GM21381 (cell line): ENCODE measurements around the gene USP46.
A peak's percentile ranks its signal among the peaks of the same experiment; 100 is the strongest.

Source experiments
- ATAC-seq: cut with Tn5 transposase; IDR thresholded peaks from one replicate; pipeline ENCODE4 v1.9.1; 2021; ENCODE audit warnings: mild to moderate bottlenecking, moderate library complexity; ENCODE audit not compliant: unreplicated experiment

Gene USP46

GRCh38 chr4:52657618-52658501, 1.2 kb downstream of the USP46 start:
- ATAC-seq, result no peak

GRCh38 chr4:52657292-52657617, 1.8 kb downstream of the USP46 start:
- ATAC-seq, result no peak

DNA sequence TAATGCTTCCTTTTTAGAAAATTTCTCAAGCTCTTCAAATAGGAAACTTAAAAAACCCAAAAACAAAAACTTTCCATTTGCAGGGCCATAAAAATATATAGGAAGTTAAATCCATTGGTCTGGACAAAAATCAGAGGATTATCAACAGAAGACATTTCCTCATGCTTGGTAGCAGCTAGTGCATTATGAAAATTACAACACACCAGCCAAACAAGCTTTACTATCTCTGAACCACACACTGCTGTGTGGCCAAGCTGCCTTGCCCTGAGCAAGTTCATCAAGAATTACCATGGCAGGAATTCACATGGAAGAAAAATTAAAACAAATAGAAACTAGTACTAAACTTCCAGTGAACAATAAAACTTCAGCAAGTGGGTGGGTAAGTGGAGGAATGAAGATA, 3.6 kb downstream of the USP46 start:
- no peak for ATAC-seq

- no peak for ATAC-seq
Measured at GRCh38 chr4:52651996-52652672, 7.0 kb downstream of the USP46 start.

DNA sequence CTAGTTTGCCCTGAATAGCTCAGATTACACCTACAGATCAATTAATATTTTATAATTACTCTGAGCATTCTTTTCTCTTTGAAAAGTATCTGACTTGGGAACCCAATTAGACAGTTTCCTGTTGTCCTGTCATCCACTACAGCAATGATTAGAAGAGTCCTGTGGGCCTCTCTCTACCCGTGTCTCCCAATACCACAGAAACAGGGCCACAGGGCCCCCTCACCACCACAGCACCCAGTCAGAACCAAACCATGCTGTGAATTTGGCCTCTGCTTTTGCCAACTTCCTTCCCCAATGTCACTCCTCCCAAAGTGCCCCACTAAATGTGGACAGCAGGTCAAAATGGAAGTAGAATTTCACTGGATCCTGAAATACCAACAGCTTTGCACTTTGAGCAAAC, 10.3 kb downstream of the USP46 start:
- no peak for ATAC-seq

GRCh38 chr4:52646741-52647140, 12.4 kb downstream of the USP46 start:
- ATAC-seq, result no peak

- ATAC-seq, result no peak
Measured at GRCh38 chr4:52646096-52646495, 13.0 kb downstream of the USP46 start.

DNA sequence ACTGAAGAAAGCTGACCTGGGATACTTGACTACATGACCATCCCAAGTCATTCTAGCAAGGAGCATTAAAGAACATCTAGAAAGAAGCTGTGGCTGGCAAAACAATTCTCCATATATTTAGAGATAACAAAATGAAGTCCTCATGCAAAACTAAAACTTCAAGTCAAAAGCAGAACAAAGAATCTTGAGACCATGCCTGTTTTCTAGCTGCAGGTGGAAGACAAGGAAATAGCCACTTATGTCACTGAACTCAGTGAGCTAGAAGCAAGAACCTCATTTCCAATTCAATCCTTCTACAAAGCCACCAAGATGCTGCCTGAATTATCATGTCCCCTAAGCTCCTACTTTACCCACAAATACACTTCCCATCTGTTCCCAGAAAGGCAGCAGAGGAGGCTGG, 13.8 kb downstream of the USP46 start:
- ATAC-seq, result no peak

GRCh38 chr4:52643785-52644244, 15.3 kb downstream of the USP46 start:
- ATAC-seq, result peak; percentile 32

GRCh38 chr4:52643190-52643589, 15.9 kb downstream of the USP46 start:
- ATAC-seq, result no peak

- ATAC-seq, result peak; percentile 81
Measured at GRCh38 chr4:52641854-52642563, 17.1 kb downstream of the USP46 start.

- ATAC-seq, result no peak
Measured at GRCh38 chr4:52640808-52641565, 18.1 kb downstream of the USP46 start.

GRCh38 chr4:52638717-52639116, 20.4 kb downstream of the USP46 start:
- ATAC-seq, result peak; percentile 57

GRCh38 chr4:52637116-52637515, 22.0 kb downstream of the USP46 start:
- ATAC-seq, result no peak

DNA sequence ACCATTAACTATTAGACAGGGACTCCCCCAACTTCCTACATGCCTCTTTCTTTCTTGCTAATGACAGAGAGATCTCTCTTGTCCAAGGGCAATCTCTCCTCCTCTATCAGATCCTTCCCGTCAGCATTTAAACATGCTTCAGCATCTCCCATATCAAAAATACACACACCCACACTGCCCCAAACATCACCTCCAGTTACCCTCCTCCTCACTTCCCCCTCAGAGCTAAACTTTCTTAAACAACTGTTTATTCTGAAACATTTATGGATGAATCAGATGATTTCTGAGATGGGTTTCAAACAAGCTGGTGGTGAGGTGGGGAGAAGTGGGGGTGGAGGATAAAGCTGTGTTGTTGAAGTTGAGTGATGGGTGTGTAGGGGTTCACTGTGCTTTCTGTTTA, 23.5 kb downstream of the USP46 start:
- ATAC-seq, result no peak

DNA sequence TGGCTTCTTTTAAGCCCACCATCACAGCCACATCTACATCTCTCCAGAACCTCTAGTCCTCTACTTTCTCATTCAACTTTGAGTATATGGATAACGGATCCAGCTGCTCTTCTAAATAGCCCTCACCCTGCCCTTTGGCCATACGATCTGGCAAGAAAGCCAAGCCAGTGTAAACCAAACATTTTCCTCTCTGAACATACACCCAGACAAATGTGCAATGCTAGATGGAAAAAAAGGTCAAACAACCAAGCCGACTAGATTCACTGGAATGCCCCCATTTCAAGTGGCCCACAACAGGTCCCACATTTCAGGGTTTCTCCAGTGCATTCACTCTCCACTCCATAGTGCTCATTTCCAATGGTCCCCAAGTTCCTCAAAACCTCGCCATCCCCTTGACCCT, 24.0 kb downstream of the USP46 start:
- no peak for ATAC-seq

GRCh38 chr4:52633846-52634245, 25.3 kb downstream of the USP46 start:
- no peak for ATAC-seq

GRCh38 chr4:52628974-52629373, 30.1 kb downstream of the USP46 start:
- no peak for ATAC-seq

DNA sequence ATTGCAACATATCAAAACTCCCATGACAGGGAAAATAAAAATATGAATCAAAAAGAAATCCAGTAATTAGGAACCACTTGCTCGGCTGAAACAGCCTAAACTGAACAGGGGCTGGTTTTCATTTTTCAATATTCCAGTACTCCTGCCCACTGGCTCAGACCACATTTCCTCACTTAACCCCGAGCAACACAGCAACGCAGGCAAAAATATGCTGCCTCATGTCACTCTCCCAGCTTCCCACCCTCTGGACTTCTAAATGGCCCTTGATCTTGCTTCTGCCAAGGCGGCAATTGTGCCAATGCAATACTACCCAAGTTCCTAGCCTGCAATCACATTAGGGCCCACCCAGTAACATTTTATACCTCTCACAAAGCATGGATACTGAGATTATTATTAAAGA, 30.6 kb downstream of the USP46 start:
- no peak for ATAC-seq

DNA sequence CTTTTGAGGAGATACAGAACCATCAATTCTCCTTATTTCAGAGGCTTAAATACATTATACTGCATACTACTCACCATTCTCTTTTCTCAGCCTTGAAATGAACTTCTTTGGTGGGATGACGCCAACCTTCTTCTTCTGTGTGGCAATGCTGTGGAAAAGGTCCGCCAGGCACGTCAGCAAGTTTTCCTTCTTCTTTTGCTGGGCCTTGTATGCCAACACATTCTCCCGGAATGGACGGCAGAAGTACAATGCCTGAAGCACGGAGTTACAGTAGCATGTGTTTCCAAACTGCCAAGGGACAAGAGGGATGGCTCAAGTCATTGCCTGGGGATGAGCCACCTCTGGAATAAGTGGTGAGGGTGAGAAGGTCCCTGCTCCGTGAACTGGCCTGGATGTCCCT, 31.2 kb downstream of the USP46 start:
- no peak for ATAC-seq

DNA sequence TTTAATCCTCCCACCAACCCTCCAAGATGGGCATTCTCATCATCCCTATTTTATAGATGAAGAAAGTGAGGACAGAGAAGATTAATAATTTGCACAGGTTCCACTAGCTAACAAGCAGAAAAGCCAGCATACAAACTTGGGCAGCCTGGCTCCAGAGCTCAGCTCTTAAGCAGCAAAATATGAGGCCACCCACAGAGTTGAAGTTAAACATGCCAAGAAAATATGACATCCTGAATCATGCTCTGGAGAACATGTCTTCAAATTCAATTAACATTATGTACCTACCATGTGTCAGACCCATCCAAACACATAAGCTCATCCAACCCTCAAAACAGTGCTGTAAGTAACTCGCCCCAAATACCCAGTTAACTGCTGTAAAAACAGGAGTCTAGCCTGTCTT, 33.9 kb downstream of the USP46 start:
- ATAC-seq, result no peak
